H1 (cell line): ENCODE results near the gene PNCK. TPM values are rescaled to one million over a fixed set of nuclear protein-coding genes. Genes with fewer than 3 reads are reported as not detected.

Source experiments
- CTCF ChIA-PET: fragments of 300-600 bp; sonication (Branson Sonifier 250); formaldehyde crosslinking; loops from one replicate; lab custom pipeline; 2021; ENCODE audit not compliant: partially characterized antibody; lab: Charles Lee
- POLR2A ChIA-PET: fragments of 300-600 bp; sonication (Branson Sonifier 250); formaldehyde crosslinking; loops from one replicate; lab custom pipeline; 2021; ENCODE audit warnings: inconsistent platforms; ENCODE audit not compliant: partially characterized antibody; lab: Charles Lee
- DNase-seq, 2 experiments: peaks; one replicate each; pipeline versions ENCODE4 v3.0.0 to v3.0.0-alpha.2; 2010 to 2022; ENCODE audit warnings: low spot score in 2 of 2, low read depth in 1 of 2, mixed read lengths in 1 of 2
- FAIRE-seq: peaks from 2 replicates; lab custom pipeline; 2011; peaks lifted over from hg19 to GRCh38; lab: Jason Lieb, UNC
- H2AFZ ChIP-seq: 2 replicates; pipeline ENCODE4 v1.8.1; 2012; ENCODE audit warnings: low read length, inconsistent platforms
- H2AK5ac ChIP-seq: 2 replicates; pipeline ENCODE4 v1.6.1; 2013; ENCODE audit warnings: low read depth, low read length
- H2BK120ac ChIP-seq: replicated peaks from 2 replicates; pipeline ENCODE3; 2013; ENCODE audit warnings: low read depth, low read length, inconsistent platforms
- H2BK12ac ChIP-seq: 2 replicates; pipeline ENCODE4 v1.6.1; 2013; ENCODE audit warnings: low read depth, low read length
- H2BK15ac ChIP-seq: 2 replicates; pipeline ENCODE4 v1.6.1; 2013; ENCODE audit warnings: low read length
- H2BK20ac ChIP-seq: 2 replicates; pipeline ENCODE4 v1.6.1; 2013; ENCODE audit warnings: low read length
- H2BK5ac ChIP-seq: 2 replicates; pipeline ENCODE4 v1.6.1; 2013; ENCODE audit warnings: low read depth, low read length
- H3K14ac ChIP-seq: 2 replicates; pipeline ENCODE4 v1.6.1; 2013; ENCODE audit warnings: inconsistent platforms; ENCODE audit not compliant: insufficient read length
- H3K18ac ChIP-seq: 2 replicates; pipeline ENCODE4 v1.6.1; 2013; ENCODE audit warnings: low read length; ENCODE audit errors: extremely low read depth
- H3K23ac ChIP-seq: 2 replicates; pipeline ENCODE4 v1.6.1; 2013; ENCODE audit warnings: inconsistent platforms; ENCODE audit not compliant: insufficient read length
- H3K23me2 ChIP-seq: 2 replicates; pipeline ENCODE4 v1.6.1; 2013; ENCODE audit warnings: low read depth, low read length
- H3K27ac ChIP-seq: 2 replicates; pipeline ENCODE4 v1.6.1; 2011; ENCODE audit warnings: low read depth, low read length, inconsistent platforms
- H3K27me3 ChIP-seq, 4 experiments: replicated peaks in 1 of 4; 1 replicate in 1 of 4; 2 replicates in 3 of 4; pipeline versions ENCODE4 v1.6.1 to v1.8.1; 2011 to 2013; ENCODE audit warnings: low read length in 3 of 4, mild to moderate bottlenecking in 3 of 4, inconsistent platforms in 2 of 4, mixed read lengths in 2 of 4, moderate library complexity in 1 of 4; ENCODE audit not compliant: control insufficient read depth in 3 of 4, insufficient read depth in 3 of 4; ENCODE audit errors: extremely low read depth in 1 of 4
- H3K36me3 ChIP-seq, 4 experiments: 2 replicates each; pipeline versions ENCODE4 v1.6.1 to v1.8.1; 2011 to 2013; ENCODE audit warnings: mild to moderate bottlenecking in 4 of 4, low read length in 3 of 4, moderate library complexity in 2 of 4, control low read depth in 1 of 4, inconsistent platforms in 1 of 4; ENCODE audit not compliant: insufficient read depth in 4 of 4, control insufficient read depth in 2 of 4
- H3K4ac ChIP-seq: replicated peaks from 2 replicates; pipeline ENCODE3; 2013; ENCODE audit warnings: low read length, low read depth, mixed read lengths, inconsistent platforms; ENCODE audit not compliant: insufficient read length
- H3K4me1 ChIP-seq, 4 experiments: replicated peaks in 1 of 4; 1 replicate in 1 of 4; 2 replicates in 3 of 4; pipeline versions ENCODE4 v1.6.1 to v1.8.1; 2011 to 2013; ENCODE audit warnings: low read length in 3 of 4, inconsistent platforms in 2 of 4, mixed read lengths in 1 of 4; ENCODE audit not compliant: insufficient read depth in 4 of 4, control insufficient read depth in 3 of 4
- H3K4me2 ChIP-seq, 2 experiments: 2 replicates each; pipeline versions ENCODE4 v1.6.1 to v1.8.1; 2011 to 2013; ENCODE audit warnings: low read depth in 2 of 2, low read length in 2 of 2, control low read depth in 1 of 2, inconsistent platforms in 1 of 2, mild to moderate bottlenecking in 1 of 2; ENCODE audit not compliant: insufficient read depth in 1 of 2
- H3K4me3 ChIP-seq, 4 experiments: fragments of 200-600, 300-600 bp in 1 of 4; sonication (generic), shearing (Covaris generic), sonication (Bioruptor Twin) in 1 of 4; 2 replicates each; pipeline versions ENCODE4 v1.5.1 to v1.8.1; 2011 to 2016; ENCODE audit warnings: low read length in 4 of 4, low read depth in 3 of 4, control low read depth in 2 of 4, inconsistent platforms in 2 of 4, mild to moderate bottlenecking in 2 of 4, mixed read lengths in 1 of 4, moderate library complexity in 1 of 4; ENCODE audit not compliant: insufficient read depth in 2 of 4; ENCODE audit errors: extremely low read depth in 1 of 4
- H3K56ac ChIP-seq: replicated peaks from 2 replicates; pipeline ENCODE3; 2013; ENCODE audit warnings: low read depth, mild to moderate bottlenecking, mixed read lengths, low read length, inconsistent platforms; ENCODE audit not compliant: insufficient read length
- H3K79me1 ChIP-seq: 2 replicates; pipeline ENCODE4 v1.6.1; 2013; ENCODE audit warnings: low read depth, low read length, control low read depth
- H3K79me2 ChIP-seq, 2 experiments: 2 replicates each; pipeline versions ENCODE4 v1.6.1 to v1.8.1; 2012 to 2013; ENCODE audit warnings: low read length in 2 of 2, mild to moderate bottlenecking in 2 of 2, inconsistent platforms in 1 of 2; ENCODE audit not compliant: insufficient read depth in 2 of 2, control insufficient read depth in 1 of 2
- H3K9ac ChIP-seq, 4 experiments: replicated peaks in 1 of 4; 1 replicate in 1 of 4; 2 replicates in 3 of 4; pipeline versions ENCODE4 v1.6.1 to v1.8.1; 2011 to 2013; ENCODE audit warnings: low read depth in 3 of 4, low read length in 3 of 4, control low read depth in 2 of 4, mild to moderate bottlenecking in 2 of 4, moderate library complexity in 2 of 4, inconsistent platforms in 1 of 4; ENCODE audit errors: extremely low read depth in 1 of 4
- H3K9me3 ChIP-seq, 2 experiments: 2 replicates each; pipeline versions ENCODE4 v1.6.1 to v1.8.1; 2012 to 2013; ENCODE audit warnings: mild to moderate bottlenecking in 2 of 2, moderate library complexity in 2 of 2, control low read depth in 1 of 2, inconsistent platforms in 1 of 2, low read depth in 1 of 2, low read length in 1 of 2, mixed read lengths in 1 of 2; ENCODE audit not compliant: insufficient read depth in 2 of 2
- H4K20me1 ChIP-seq, 2 experiments: replicated peaks in 1 of 2; 2 replicates each; pipeline versions ENCODE3 to v1.8.1; 2011 to 2013; ENCODE audit warnings: inconsistent platforms in 2 of 2, low read length in 2 of 2, mild to moderate bottlenecking in 1 of 2; ENCODE audit not compliant: insufficient read depth in 2 of 2, control insufficient read depth in 1 of 2
- H4K5ac ChIP-seq: 2 replicates; pipeline ENCODE4 v1.6.1; 2013; ENCODE audit warnings: low read length, low read depth, mixed read lengths, inconsistent platforms; ENCODE audit not compliant: insufficient read length
- H4K8ac ChIP-seq: 2 replicates; pipeline ENCODE4 v1.8.0; 2013; ENCODE audit warnings: mild to moderate bottlenecking, moderate library complexity, low read length, inconsistent platforms; ENCODE audit not compliant: insufficient read depth; ENCODE audit errors: extremely low read depth
- H4K91ac ChIP-seq: replicated peaks from 2 replicates; pipeline ENCODE3; 2013; ENCODE audit warnings: low read length, mixed read lengths, inconsistent platforms; ENCODE audit not compliant: insufficient read length
- BRCA1 ChIP-seq: IDR thresholded peaks from 2 replicates; pipeline ENCODE4 v1.6.1; 2012; ENCODE audit warnings: low read depth, low read length, improper control_type of control experiment
- CBX5 ChIP-seq: fragments of 300-800, 300-1000 bp; sonication (generic); IDR thresholded peaks from 2 replicates; pipeline ENCODE4 v1.7.1; 2016; ENCODE audit warnings: antibody characterized with exemption, low read length, low read depth
- CTCF ChIP-seq, 3 experiments: IDR thresholded peaks; 1 replicate in 2 of 3; 2 replicates in 1 of 3; pipeline versions ENCODE4 v1.5.1 to v1.6.1; 2011; ENCODE audit warnings: low read length in 3 of 3, mild to moderate bottlenecking in 3 of 3, inconsistent platforms in 2 of 3, low read depth in 1 of 3, moderate library complexity in 1 of 3; ENCODE audit not compliant: insufficient read depth in 1 of 3; ENCODE audit errors: control extremely low read depth in 1 of 3
- EP300 ChIP-seq, 2 experiments: IDR thresholded peaks; 1 replicate in 1 of 2; 2 replicates in 1 of 2; pipeline ENCODE4 v1.6.1; 2011 to 2012; ENCODE audit warnings: low read depth in 2 of 2, low read length in 2 of 2, mild to moderate bottlenecking in 2 of 2, borderline replicate concordance in 1 of 2, inconsistent platforms in 1 of 2, moderate library complexity in 1 of 2
- HDAC6 ChIP-seq: IDR thresholded peaks from one replicate; pipeline ENCODE4 v1.7.1; 2012; ENCODE audit warnings: low read depth, mild to moderate bottlenecking, inconsistent platforms, low read length, moderate library complexity
- MAFK ChIP-seq: IDR thresholded peaks from 2 replicates; pipeline ENCODE4 v1.6.1; 2012; ENCODE audit warnings: low read depth, mild to moderate bottlenecking, improper control_type of control experiment, low read length
- MAX ChIP-seq: IDR thresholded peaks from 2 replicates; pipeline ENCODE4 v1.6.1; 2012; ENCODE audit warnings: inconsistent platforms
- NANOG ChIP-seq: IDR thresholded peaks from 2 replicates; pipeline ENCODE4 v1.6.1; 2011; ENCODE audit warnings: low read length, low read depth, mild to moderate bottlenecking, inconsistent platforms; ENCODE audit not compliant: insufficient read depth, poor library complexity, severe bottlenecking
- POLR2AphosphoS5 ChIP-seq: IDR thresholded peaks from 2 replicates; pipeline ENCODE4 v1.6.1; 2011; ENCODE audit warnings: low read depth, low read length
- ZNF274 ChIP-seq: IDR thresholded peaks from 2 replicates; pipeline ENCODE4 v1.7.0; 2012; ENCODE audit warnings: low read length, borderline replicate concordance; ENCODE audit errors: extremely low read depth
- WGBS, 2 experiments: shearing (Covaris generic) in 1 of 2; methylation state at CpG; one replicate each; pipeline versions ENCODE4 v1.1.6 to v1.1.7; 2013 to 2015; ENCODE audit warnings: low lambda C conversion rate in 2 of 2, mixed read lengths in 2 of 2, inconsistent platforms in 1 of 2, low coverage in 1 of 2, missing lambda C conversion rate in 1 of 2; ENCODE audit not compliant: insufficient replicate concordance in 2 of 2, insufficient coverage in 1 of 2, insufficient read length in 1 of 2; ENCODE audit errors: extremely low coverage in 1 of 2, missing lambda C conversion rate in 1 of 2; 5-methylcytosine and 5-hydroxymethylcytosine counted together
- polyA plus RNA-seq, 7 experiments: library from polyadenylated mRNA; depleted of rRNA in 3 of 7; stranded (reverse) in 5 of 7; unstranded in 2 of 7; fragments of >200 nt in 5 of 7; fragments of 200-250 nt in 2 of 7; gene quantifications; 1 replicate in 5 of 7; 2 replicates in 1 of 7; 4 replicates in 1 of 7; pipeline versions ENCODE4 v1.2.1 to v1.2.3, GENCODE V29; 2011 to 2013; ENCODE audit warnings: missing spikeins in 2 of 7, mixed read lengths in 2 of 7
- total RNA-seq: library from RNA; stranded (reverse); fragmentation: NEBNext Ultra II Directional; extraction: Animal tissue kit (Norgen Biotek cat#: 25700); gene quantifications from 2 replicates; pipeline ENCODE4 v1.2.1, GENCODE V29; 2021

PNCK gene
- total and polyA plus RNA-seq, 2 of the 8 experiments (the other 6 are each of a cell fraction or from before 2014, with no cell fraction given), result 6.2 to 6.3 TPM

- no peak overlapping the region for H3K4me3 ChIP-seq
- DNase-seq (no peak), FAIRE-seq (no peak)
- H3K18ac ChIP-seq, result no peak overlapping the region
- POLR2A ChIA-PET, result interaction anchor here (0.6 kb wide), 1 partner anchor 40 kb away, joined by 4 read pairs; no protein-coding TSS in a partner anchor
- H2AK5ac ChIP-seq, result no peak overlapping the region
- H3K27me3 ChIP-seq, result no peaks in the 10 kb centered on the region
- CTCF ChIA-PET, result interaction anchor here (0.6 to 28.7 kb wide), 13 partner anchors 21 to 126 kb away, joined by 3 to 408 read pairs (median 3); partner anchors contain the start of gene DUSP9
- no peak overlapping the region for H2BK120ac ChIP-seq
- H3K36me3 ChIP-seq, result no peaks in the 10 kb centered on the region
- H2BK12ac ChIP-seq, result no peak overlapping the region
- H3K9ac ChIP-seq, result no peak overlapping the region
- H4K5ac ChIP-seq, result no peak overlapping the region
- no peaks in the 10 kb centered on the region for H3K9me3 ChIP-seq
- no peak overlapping the region for H4K8ac ChIP-seq
- no peak overlapping the region for H2AFZ ChIP-seq
- H3K4me2 ChIP-seq, result no peak overlapping the region
- no peak overlapping the region for H2BK20ac ChIP-seq
- H3K56ac ChIP-seq, result no peak overlapping the region
- H3K23me2 ChIP-seq, result no peaks in the 10 kb centered on the region
- no peaks in the 10 kb centered on the region for H3K79me1 ChIP-seq
- H3K14ac ChIP-seq, result no peak overlapping the region
- H2BK5ac ChIP-seq, result no peak overlapping the region
- no peak overlapping the region for H2BK15ac ChIP-seq
- H3K4me1 ChIP-seq, result no peaks in the 10 kb centered on the region
- H3K23ac ChIP-seq, result no peak overlapping the region
- no peaks in the 10 kb centered on the region for H4K20me1 ChIP-seq
- 79% methylated on average over 2 of the region's 9 CpGs; no CpG with 5 or more reads in 1 of the 2 experiments for WGBS, 2 experiments
- no peaks in the 10 kb centered on the region for H3K79me2 ChIP-seq
- H3K4ac ChIP-seq, result no peak overlapping the region
- TF ChIP-seq CBX5 (no peak), MAX (no peak), BRCA1 (no peak), CTCF (IDR thresholded peaks at IDR 0.05; ENCODE audit: control extremely low read depth in 1 of 3, insufficient read depth in 1 of 3, low read depth in 1 of 3, low read length in 3 of 3) (no peak), MAFK (no peak), NANOG (no peak), ZNF274 (no peak), HDAC6 (no peak), POLR2AphosphoS5 (no peak), EP300 (IDR thresholded peaks at IDR 0.05; ENCODE audit: borderline replicate concordance in 1 of 2, low read depth in 2 of 2, low read length in 2 of 2) (no peak)
- H3K27ac ChIP-seq, result no peak overlapping the region
- no peak overlapping the region for H4K91ac ChIP-seq
These were observed 7.8 kb downstream of the PNCK start for GRCh38 chrX:153665726-153666306.
